Nephron (organoid): ENCODE measurements around the gene RPAP2.

Experiments used
- H3K27ac Mint-ChIP-seq, 3 experiments: 2 replicates each; pipeline ENCODE4 v1.8.0; 2020; ENCODE audit warnings: mixed read lengths in 3 of 3, mild to moderate bottlenecking in 2 of 3, moderate library complexity in 1 of 3
- H3K27me3 Mint-ChIP-seq: 2 replicates; pipeline ENCODE4 v1.8.0; 2021; ENCODE audit warnings: low read depth, mild to moderate bottlenecking, moderate library complexity, mixed read lengths
- H3K36me3 Mint-ChIP-seq: 2 replicates; pipeline ENCODE4 v1.8.0; 2020; ENCODE audit warnings: low read depth, mixed read lengths
- H3K4me1 Mint-ChIP-seq: 2 replicates; pipeline ENCODE4 v1.8.0; 2020; ENCODE audit warnings: mixed read lengths
- H3K4me3 Mint-ChIP-seq, 3 experiments: 2 replicates each; pipeline ENCODE4 v1.8.0; 2020; ENCODE audit warnings: mild to moderate bottlenecking in 3 of 3, mixed read lengths in 3 of 3, moderate library complexity in 2 of 3
- H3K9me3 Mint-ChIP-seq: 2 replicates; pipeline ENCODE4 v1.8.0; 2020; ENCODE audit warnings: mixed read lengths
- CTCF ChIP-seq, 3 experiments: fragments of 200-600 bp; sonication (generic); IDR thresholded peaks; one replicate each; pipeline ENCODE4 v1.5.0; 2021; ENCODE audit warnings: antibody characterized with exemption in 3 of 3; ENCODE audit not compliant: unreplicated experiment in 3 of 3

RPAP2 gene

DNA sequence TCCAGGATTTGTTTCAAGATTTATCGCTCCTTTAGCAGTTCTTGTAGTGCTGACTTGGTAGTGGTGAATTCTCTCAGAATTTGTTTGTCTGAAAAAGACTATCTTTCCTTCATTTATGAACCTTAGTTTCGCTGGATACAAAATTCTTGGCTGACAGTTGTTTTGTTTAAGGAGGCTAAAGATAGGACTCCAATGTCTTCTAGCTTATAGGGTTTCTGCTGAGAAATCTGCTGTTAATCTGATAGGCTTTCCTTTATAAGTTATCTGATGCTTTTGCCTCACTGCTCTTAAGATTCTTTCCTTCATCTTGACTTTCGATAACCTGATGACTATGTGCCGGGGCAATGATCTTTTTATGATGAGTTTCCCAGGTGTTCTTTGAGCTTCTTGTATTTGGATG lies 28.9 kb downstream of the RPAP2 start:
- Mint-ChIP-seq H3K27ac (no peak overlapping the region), H3K36me3 (peaks cover 92% of the 10 kb centered on the region)
- no peak for TF ChIP-seq CTCF (IDR thresholded peaks at IDR 0.05; ENCODE audit: unreplicated experiment in 3 of 3)

GRCh38 chr1:92329347-92330129 lies 30.7 kb downstream of the RPAP2 start:
- Mint-ChIP-seq H3K27me3 (no peaks in the 10 kb centered on the region), H3K36me3 (peaks cover 90% of the 10 kb centered on the region), H3K9me3 (peaks cover 38% of the 10 kb centered on the region), H3K27ac (no peak overlapping the region), H3K4me3 (no peak overlapping the region), H3K4me1 (no peaks in the 10 kb centered on the region)
- TF ChIP-seq CTCF (IDR thresholded peaks at IDR 0.05; ENCODE audit: unreplicated experiment in 3 of 3) = no peak

More for the DNA sequence above, 28.9 kb downstream of the RPAP2 start:
- Mint-ChIP-seq H3K4me1 (no peaks in the 10 kb centered on the region), H3K9me3 (peaks cover 43% of the 10 kb centered on the region), H3K4me3 (no peak overlapping the region), H3K27me3 (no peaks in the 10 kb centered on the region)

DNA sequence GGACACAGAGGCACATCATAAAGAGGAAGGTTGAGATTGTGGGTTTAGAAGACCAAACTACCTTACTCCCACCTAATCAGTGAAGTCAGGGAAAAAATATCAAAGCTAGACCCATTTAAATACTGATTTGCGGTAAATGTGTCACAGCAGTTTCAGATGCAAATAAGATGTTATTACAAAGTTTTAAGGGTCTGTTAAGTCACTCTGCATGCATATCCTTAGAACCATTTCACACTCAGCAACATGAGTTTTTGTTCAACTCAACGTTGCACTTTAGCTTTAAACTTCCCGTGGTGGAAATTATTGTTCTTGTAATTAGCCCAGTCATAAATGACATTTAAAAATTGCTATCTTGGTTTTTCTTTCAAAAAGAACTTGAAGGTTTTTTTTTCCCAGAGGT lies 34.8 kb downstream of the RPAP2 start:
- Mint-ChIP-seq H3K27me3 (no peaks in the 10 kb centered on the region), H3K36me3 (peaks cover 62% of the 10 kb centered on the region), H3K27ac (no peak overlapping the region), H3K9me3 (peaks cover 7% of the 10 kb centered on the region), H3K4me1 (no peaks in the 10 kb centered on the region), H3K4me3 (no peak overlapping the region)
- TF ChIP-seq CTCF (IDR thresholded peaks at IDR 0.05; ENCODE audit: unreplicated experiment in 3 of 3) = no peak

GRCh38 chr1:92340154-92340553 lies 41.3 kb downstream of the RPAP2 start:
- Mint-ChIP-seq H3K36me3 (peaks cover 30% of the 10 kb centered on the region), H3K27ac (no peak overlapping the region), H3K9me3 (no peaks in the 10 kb centered on the region), H3K4me3 (no peak overlapping the region), H3K4me1 (no peaks in the 10 kb centered on the region), H3K27me3 (no peaks in the 10 kb centered on the region)
- no peak for TF ChIP-seq CTCF (IDR thresholded peaks at IDR 0.05; ENCODE audit: unreplicated experiment in 3 of 3)

DNA sequence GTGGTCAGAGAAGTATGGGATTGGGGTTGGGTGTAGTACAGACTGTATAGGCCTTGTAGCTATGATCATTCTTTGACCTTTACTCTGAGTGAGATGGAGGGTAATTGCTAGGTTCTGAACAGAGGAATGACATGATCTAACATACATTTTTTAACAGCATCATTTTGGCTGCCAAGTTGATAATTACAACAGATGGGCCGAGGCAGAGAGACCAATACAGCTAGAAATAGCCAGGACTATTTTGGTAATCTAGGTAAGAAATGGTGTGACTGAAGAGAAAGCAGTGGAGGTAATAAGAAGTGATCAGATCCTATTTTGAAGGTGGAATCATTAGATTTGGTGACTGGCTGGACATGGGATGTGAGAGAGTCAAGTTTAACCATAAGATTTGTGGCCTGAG lies 43.5 kb downstream of the RPAP2 start:
- Mint-ChIP-seq H3K4me3 (no peak overlapping the region), H3K27ac (no peak overlapping the region)
- TF ChIP-seq CTCF (IDR thresholded peaks at IDR 0.05; ENCODE audit: unreplicated experiment in 3 of 3) = no peak

DNA sequence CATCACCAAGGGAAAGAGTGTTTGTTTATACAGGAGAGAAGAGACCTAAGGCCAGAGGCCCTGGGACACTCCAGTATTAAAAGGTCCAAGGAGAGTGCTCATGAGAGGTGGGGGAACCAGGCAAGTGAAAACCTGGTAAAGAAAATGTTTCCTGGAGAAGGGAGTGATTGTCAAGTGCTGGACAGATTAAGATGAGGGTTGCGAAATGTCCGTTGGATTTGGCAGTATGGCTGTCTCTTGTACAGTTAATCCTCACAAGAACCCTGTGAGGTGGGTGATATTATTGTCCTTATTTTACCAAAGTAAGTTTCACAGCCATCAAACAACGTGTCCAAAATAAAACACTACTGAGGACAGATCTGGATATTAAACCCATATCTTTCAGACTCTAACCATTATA lies 44.2 kb downstream of the RPAP2 start:
- Mint-ChIP-seq H3K27ac (no peak overlapping the region), H3K4me1 (no peaks in the 10 kb centered on the region), H3K36me3 (peaks cover 30% of the 10 kb centered on the region), H3K4me3 (no peak overlapping the region), H3K9me3 (no peaks in the 10 kb centered on the region), H3K27me3 (no peaks in the 10 kb centered on the region)
- TF ChIP-seq CTCF (IDR thresholded peaks at IDR 0.05; ENCODE audit: unreplicated experiment in 3 of 3) = no peak

More for the DNA sequence above, 43.5 kb downstream of the RPAP2 start:
- Mint-ChIP-seq H3K36me3 (peaks cover 28% of the 10 kb centered on the region), H3K9me3 (no peaks in the 10 kb centered on the region), H3K27me3 (no peaks in the 10 kb centered on the region), H3K4me1 (no peaks in the 10 kb centered on the region)
